Measurements from ENCODE around the gene PPIL6. TPM values are rescaled to one million over a fixed set of nuclear protein-coding genes. Genes with fewer than 3 reads are reported as not detected.

PPIL6 gene
- polyA plus RNA-seq, 1 of the 3 experiments (the other 2 are of a cell fraction), result 1.1 TPM

DNA sequence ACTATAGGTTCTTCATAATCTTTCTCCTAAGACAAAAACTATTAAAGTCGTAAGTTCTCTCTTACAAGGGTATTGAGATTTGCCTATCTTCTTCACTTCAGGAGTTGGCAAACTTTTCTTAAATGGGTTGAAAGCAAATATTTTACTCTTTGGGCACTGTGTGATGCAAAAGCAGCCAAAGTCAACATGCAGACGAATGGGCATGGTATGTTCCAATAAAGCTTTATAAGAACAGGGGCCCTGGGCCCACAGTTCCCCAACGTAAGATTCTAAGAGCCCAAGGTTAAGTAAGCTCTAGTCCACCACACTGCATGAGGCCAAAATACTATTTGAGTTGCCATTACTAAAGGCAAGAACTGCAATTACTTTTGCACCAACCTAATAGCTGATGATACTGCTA lies 69.6 kb downstream of the PPIL6 start:
- DNase-seq, result no peak
- H3K9me2 ChIP-seq, result no peaks in the 10 kb centered on the region
- H3K36me3 ChIP-seq (replicated peaks in 1 of 2; ENCODE audit: control insufficient read depth in 1 of 2, insufficient read depth in 2 of 2, low read length in 1 of 2), result peaks cover 86 to 89% of the 10 kb centered on the region in 2 experiments
- CTCF ChIA-PET, result interaction anchor here (0.7 to 1.8 kb wide), 8 partner anchors 9 to 279 kb away, joined by 3 to 11 read pairs (median 4); no protein-coding TSS in a partner anchor
- H4K20me1 ChIP-seq (ENCODE audit: insufficient read depth), result no peaks in the 10 kb centered on the region; the same call in 1 of the 2 replicates
- peaks cover 14% of the 10 kb centered on the region for H3F3A ChIP-seq (replicated peaks; ENCODE audit: insufficient read depth)
- H3K9ac ChIP-seq, result no peak overlapping the region
- TF ChIP-seq EZH2phosphoT487 (IDR thresholded peaks at IDR 0.05; ENCODE audit: borderline replicate concordance, low read depth) (no peak), SIN3A (IDR thresholded peaks at IDR 0.05; ENCODE audit: borderline replicate concordance, low read depth, low read length) (no peak), TEAD4 (IDR thresholded peaks at IDR 0.05; ENCODE audit: borderline replicate concordance, insufficient read depth) (no peak), RCOR1 (IDR thresholded peaks at IDR 0.05; ENCODE audit: low read length) (no peak), POLR2AphosphoS5 (IDR thresholded peaks at IDR 0.05; ENCODE audit: low read depth, low read length) (no peak), ELF1 (IDR thresholded peaks at IDR 0.05) (no peak), TAF1 (IDR thresholded peaks at IDR 0.05; ENCODE audit: borderline replicate concordance, low read depth, low read length) (no peak), NFIC (IDR thresholded peaks at IDR 0.05; ENCODE audit: borderline replicate concordance) (no peak), RXRA (IDR thresholded peaks at IDR 0.05; ENCODE audit: borderline replicate concordance, low read depth) (no peak), CTCF (IDR thresholded peaks at IDR 0.05) (no peak), GATA2 (CRISPR knock-in tag; IDR thresholded peaks at IDR 0.05) (no peak), MXI1 (IDR thresholded peaks at IDR 0.05; ENCODE audit: low read depth, low read length) (no peak)
- TF ChIP-seq, protein P1, sequence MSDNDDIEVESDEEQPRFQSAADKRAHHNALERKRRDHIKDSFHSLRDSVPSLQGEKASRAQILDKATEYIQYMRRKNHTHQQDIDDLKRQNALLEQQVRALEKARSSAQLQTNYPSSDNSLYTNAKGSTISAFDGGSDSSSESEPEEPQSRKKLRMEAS (IDR thresholded peaks at IDR 0.05; ENCODE audit: low read depth), result no peak
- no peaks in the 10 kb centered on the region for H3K9me3 ChIP-seq
- H2AFZ ChIP-seq (ENCODE audit: low read depth), result no peak overlapping the region
- no peaks in the 10 kb centered on the region for H3K27me3 ChIP-seq (ENCODE audit: insufficient read depth)
- H3K79me2 ChIP-seq (ENCODE audit: insufficient read depth), result peaks cover 36% of the 10 kb centered on the region
- H3K4me3 ChIP-seq (ENCODE audit: low read depth in 2 of 2, low read length in 1 of 2), result no peak overlapping the region
- WGBS (ENCODE audit: low lambda C conversion rate), result 65% methylated on average over 3 of the region's 3 CpGs
- H3K4me1 ChIP-seq (ENCODE audit: control insufficient read depth in 1 of 2, insufficient read depth in 2 of 2, low read depth in 1 of 2, low read length in 1 of 2), result no peaks in the 10 kb centered on the region; a peak in 2 of 4 replicates
- no peak overlapping the region for H3K4me2 ChIP-seq
- POLR2A ChIA-PET, result no interaction called here
- no peak overlapping the region for H3K27ac ChIP-seq (ENCODE audit: low read depth in 2 of 2, low read length in 1 of 2)

DNA sequence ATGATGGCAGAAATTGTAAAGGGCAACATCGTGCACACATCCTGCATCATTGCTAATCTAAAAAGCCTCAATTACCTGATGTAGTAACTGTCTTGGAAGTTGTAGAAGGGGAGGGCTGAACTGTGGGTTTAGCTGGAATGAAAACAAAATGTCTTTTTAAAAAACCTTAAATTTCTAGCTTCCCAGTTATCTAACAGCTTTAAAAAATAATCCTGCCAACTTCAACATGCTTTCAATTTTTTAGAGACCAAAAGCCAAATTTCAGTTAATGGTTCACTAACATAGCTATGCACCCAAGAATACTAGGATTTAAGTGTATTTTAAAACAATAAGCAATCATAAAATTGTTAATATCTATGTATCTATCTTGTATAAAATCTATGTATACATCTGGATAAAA lies 70.1 kb downstream of the PPIL6 start:
- no peaks in the 10 kb centered on the region; the same call in 1 of the 2 replicates for H4K20me1 ChIP-seq (ENCODE audit: insufficient read depth)
- POLR2A ChIA-PET, result no interaction called here
- CTCF ChIA-PET, result interaction anchor here (0.7 to 1.8 kb wide), 9 partner anchors 9 to 279 kb away, joined by 3 to 11 read pairs (median 3); no protein-coding TSS in a partner anchor
- H3K9me2 ChIP-seq, result no peaks in the 10 kb centered on the region
- no peaks in the 10 kb centered on the region for H3K27me3 ChIP-seq (ENCODE audit: insufficient read depth)
- peaks cover 34% of the 10 kb centered on the region for H3K79me2 ChIP-seq (ENCODE audit: insufficient read depth)
- no peak overlapping the region for H3K27ac ChIP-seq (ENCODE audit: low read depth in 2 of 2, low read length in 1 of 2)
- H3K9me3 ChIP-seq, result no peaks in the 10 kb centered on the region
- H3K4me1 ChIP-seq (ENCODE audit: control insufficient read depth in 1 of 2, insufficient read depth in 2 of 2, low read depth in 1 of 2, low read length in 1 of 2), result no peaks in the 10 kb centered on the region; a peak in 2 of 4 replicates
- peaks cover 10% of the 10 kb centered on the region for H3F3A ChIP-seq (replicated peaks; ENCODE audit: insufficient read depth)
- H3K4me2 ChIP-seq, result no peak overlapping the region
- peaks cover 83 to 88% of the 10 kb centered on the region in 2 experiments for H3K36me3 ChIP-seq (replicated peaks in 1 of 2; ENCODE audit: control insufficient read depth in 1 of 2, insufficient read depth in 2 of 2, low read length in 1 of 2)
- TF ChIP-seq GATA2 (CRISPR knock-in tag; IDR thresholded peaks at IDR 0.05) (no peak), TAF1 (IDR thresholded peaks at IDR 0.05; ENCODE audit: borderline replicate concordance, low read depth, low read length) (no peak), MXI1 (IDR thresholded peaks at IDR 0.05; ENCODE audit: low read depth, low read length) (no peak), JUND (IDR thresholded peaks at IDR 0.05) (no peak), RFX5 (IDR thresholded peaks at IDR 0.05; ENCODE audit: low read length) (no peak), PBX3 (IDR thresholded peaks at IDR 0.05) (no peak)
- TF ChIP-seq, protein P1 (IDR thresholded peaks at IDR 0.05; ENCODE audit: low read depth), result no peak
- H2AFZ ChIP-seq (ENCODE audit: low read depth), result no peak overlapping the region
- no peak for DNase-seq
- H3K4me3 ChIP-seq (ENCODE audit: low read depth in 2 of 2, low read length in 1 of 2), result no peak overlapping the region
- H3K9ac ChIP-seq, result no peak overlapping the region
- WGBS (ENCODE audit: low lambda C conversion rate), result 96% methylated on average over 1 of the region's 1 CpG
